Stimulated activated CD8-positive, alpha-beta memory T cell treated with anti-CD3 and anti-CD28 coated beads, Interleukin-15, amount 100 ng/mL, for 24 hours (primary cell): Measurements from ENCODE around the gene SLC12A7.
"Not testable (repeated sequence)": the region's sequence is repeated elsewhere in the genome, so short reads cannot be mapped to it uniquely, and the experiment has no call there.

Experiments used
- DNase-seq: peaks from one replicate; pipeline ENCODE4 v3.0.0-alpha.2; 2020; ENCODE audit warnings: low read depth

Gene SLC12A7

GRCh38 chr5:1109542-1110306, 2.1 kb downstream of the SLC12A7 start:
- no peak for DNase-seq

- no peak for DNase-seq
These were observed 3.0 kb downstream of the SLC12A7 start for GRCh38 chr5:1108865-1109174.

DNA sequence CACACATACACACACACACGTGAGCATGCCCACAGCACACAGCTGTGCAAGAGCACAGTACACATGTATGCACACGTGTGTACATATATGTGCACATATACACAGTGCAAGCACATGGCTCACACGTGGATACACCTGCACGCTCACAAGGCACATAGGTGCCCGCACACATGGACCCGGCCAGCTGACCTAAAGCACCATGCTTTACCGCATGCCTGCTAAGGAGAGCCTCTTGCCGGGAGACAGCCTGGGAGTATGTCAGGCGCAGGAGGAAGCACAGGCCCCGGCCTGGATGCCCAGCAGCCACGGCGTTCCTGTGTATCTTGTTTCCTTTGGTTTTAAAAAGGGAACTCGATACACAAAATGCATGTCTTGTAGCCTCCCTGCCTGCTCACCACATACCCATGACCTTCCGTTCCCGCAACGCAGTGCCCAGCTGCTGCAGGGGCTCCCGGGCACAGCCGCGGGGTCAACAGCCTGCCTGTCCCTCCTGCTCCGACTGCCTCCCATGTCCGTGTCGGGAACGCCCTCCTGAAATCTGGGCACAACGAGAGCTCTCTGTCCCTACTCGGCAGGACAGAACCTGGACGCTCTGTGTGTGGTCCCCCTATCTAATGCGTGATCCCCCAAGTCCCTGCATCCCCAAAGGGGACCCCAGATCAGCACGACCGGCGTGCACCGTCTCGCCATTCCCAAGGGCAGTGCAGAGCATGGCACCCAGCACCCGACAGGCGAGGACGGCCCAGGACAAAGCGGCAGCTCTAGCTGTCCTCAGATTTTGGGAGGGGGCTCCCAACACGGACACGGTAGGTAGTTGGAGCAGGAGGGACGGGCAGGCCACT, 3.6 kb downstream of the SLC12A7 start:
- DNase-seq: no peak

GRCh38 chr5:1107167-1108022, 4.5 kb downstream of the SLC12A7 start:
- DNase-seq: no peak

DNA sequence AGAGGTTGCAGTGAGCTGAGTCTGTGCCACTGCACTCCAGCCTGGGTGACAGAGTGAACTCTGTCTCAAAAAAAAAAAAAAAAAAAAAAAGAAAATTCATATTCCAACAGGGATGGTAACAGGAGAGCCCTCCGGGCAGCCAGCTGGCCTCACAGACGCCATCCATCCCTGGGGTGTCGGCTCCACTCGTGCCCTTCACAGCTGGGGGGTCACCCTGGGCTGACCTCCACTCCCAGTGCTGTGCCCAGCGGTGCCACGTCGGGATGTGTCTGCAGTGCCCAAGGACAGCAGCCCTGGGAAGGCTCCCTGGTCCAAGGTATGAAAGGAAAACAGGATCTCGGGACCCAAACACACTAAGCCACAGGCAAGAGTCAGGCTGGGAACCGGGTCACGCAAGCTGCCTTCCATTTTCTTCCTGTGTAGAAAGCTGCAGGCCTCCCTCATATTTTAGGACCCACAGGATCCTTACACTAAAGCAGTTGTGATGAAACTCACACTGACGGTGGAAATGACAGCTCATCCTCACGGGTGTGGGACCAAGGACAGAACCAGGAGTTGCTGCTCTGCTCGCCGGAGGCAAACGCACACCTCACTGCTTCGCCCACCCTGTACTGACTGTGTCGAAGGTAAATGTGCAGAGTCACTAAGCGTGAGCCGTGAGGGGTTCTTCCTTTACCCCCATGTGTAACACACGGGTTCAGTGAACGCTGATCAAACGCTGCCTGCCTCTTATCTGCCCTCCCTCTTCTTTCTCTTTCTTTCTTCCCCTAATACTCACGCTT, 5.3 kb downstream of the SLC12A7 start:
- DNase-seq: no peak

GRCh38 chr5:1105350-1106265, 6.3 kb downstream of the SLC12A7 start:
- DNase-seq: no peak

DNA sequence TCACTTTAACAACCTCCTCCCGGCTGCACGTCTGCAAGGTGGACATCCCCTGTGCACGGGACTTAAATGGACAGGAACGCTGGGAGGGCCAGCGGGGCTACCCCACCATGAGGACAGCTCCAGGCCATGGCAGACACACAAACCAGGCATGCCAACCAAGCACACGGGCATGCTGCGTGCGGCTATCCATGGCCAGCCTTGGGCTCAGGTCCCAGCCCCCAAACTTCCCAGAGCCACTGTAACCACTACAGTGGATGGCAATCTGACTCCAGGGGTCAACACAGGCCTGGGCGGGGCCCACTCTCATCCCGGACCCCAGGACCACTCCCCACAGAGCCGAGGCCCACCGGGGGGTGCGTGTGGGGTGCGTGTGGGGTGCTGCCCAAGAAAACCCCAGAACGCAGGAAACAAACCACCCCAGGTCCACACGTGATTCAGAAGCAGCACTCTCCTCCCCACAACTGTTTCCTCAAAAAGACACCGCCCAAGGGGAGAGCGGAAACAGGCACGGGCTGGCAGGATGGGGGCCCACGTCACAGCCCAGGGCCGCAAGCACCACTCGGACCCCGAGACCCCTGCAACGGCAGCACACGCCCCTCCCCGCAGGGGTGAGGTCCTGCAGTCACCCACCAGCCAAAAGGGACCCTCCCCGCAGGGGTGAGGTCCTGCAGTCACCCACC, 7.4 kb downstream of the SLC12A7 start:
- no peak for DNase-seq

DNA sequence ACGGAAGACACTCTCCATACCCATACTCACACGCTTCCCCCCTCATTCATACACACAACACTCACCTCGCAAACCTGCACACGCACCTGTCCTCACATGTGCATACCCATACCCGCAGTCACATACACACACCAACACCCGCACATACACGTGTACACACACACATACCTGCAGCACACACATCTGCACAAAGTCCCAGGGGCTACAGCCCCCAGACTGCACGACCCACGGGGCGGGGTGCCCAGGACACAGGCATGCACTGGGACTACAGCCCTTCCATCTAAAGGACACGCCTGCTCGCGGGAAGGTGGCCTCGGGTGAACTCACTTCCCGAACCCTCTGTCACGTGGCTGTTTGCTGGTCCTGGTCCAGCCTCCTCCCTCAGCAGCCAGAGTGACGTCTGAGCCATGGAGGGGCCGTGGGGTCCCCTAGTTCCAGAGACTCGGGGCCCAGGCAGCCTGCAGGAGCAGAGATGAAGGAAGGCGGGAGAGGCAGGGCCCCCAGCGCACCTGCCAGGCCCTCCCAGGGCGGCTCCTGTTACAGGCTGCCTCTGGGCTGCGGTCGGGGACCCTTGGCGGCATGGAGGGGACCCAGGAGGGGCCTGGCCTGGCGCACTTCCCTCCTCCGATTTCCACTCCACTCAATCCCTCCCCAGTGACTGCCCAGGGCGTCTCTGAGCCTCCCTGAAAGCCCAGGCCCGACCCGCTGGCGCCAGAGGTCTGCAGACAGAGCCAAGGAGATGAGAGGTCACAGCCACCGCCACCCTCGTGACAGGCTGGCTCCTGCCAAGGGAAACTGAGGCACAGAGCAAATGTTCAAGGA, 8.1 kb downstream of the SLC12A7 start:
- no peak for DNase-seq

DNA sequence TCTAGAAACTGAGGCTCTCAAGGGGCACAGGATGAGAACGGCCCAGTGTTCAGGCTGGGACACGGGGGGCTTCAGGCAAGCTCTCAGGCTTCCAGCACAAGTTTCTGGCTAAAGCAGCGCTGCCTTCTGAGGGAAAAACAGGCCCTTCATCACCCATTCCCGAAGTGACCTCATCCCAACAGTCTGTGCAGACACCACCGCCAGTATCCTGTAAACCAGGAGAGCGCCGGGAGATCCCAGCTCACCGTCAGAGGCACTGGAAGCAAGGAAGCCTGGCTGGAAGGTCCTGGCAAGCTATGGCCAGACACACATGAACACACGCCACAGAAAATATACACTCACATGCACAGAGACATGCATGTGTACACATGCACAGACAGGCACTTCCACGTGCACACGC, 8.8 kb downstream of the SLC12A7 start:
- DNase-seq: no peak

DNA sequence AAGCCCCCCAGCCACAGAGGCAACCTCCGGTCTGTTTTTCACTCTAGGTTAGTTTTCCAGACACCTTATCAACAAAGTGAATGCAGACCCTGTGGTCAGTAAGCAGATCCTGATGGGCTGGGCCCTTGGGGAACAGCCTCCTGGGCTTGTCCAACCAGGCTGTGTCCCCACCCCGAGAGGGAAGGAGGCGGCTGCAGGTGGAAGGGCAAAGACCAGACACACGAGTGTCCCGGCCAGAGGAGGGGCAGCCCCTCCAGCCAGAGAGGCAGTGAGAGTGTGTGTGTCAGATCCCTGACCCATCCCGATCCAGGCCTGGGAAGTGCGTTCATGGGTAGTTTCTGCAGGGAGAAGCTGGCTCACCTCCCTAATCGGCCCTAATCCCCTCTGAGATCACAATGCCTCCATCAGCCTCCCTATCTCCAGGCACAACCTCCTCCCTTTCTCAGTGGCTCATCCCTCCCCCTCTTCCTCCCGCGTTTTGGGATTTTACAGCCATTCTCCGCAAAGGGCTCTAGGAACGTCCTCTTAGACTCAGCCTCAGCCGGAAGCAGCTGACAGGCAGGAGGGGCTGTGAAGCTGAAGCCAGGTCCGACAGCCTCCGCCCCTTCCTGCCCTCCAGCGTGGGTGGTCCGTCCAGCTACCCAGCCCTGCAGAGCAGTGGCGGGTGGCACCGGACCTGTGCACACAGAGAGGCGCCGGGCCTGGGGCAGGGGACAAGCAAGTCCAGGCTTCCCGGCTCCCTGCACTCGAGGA, 9.7 kb downstream of the SLC12A7 start:
- no peak for DNase-seq

DNA sequence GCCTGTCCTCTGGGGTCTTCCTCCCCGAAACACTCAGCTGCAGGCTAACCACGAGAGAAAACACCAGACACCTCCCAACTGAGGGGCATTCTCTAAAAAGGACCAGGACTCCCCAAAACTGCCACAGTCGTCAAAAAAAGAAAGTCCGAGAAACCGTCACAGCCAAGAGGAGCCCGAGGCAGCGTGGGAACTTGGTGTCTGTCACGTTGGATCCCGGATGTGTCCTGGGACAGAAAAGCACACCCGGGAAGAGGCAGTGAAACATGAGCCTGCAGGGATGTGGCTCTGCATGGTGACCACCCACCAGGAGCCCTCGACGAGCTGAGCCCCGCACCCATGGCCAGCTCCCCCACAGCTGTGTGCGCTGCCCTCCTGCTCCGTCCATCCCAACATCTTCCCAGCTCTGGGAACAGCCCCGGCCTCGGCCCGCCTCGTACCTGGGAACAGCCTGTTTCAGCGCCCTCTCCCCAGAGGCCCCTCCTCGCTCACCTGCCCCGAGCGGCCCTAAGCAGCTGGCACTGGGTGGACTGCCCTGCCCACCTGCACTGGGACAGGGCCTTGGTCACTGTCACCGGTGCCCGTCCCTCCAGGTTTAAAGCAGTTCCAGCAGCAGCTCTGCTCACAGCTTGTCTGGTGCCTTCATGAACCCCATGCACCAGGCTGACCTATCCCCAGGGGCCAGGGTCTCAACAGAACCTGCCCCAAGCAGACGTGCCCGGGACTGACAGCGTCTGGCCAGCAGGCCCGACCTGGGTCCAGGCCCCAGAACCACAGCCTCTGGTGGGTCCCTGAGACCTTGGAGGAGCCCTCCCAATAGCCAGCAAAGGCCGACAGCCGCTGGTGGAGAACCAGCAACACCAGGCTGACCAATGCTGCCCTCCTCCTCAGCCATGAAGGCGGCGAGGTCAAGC, 10.9 kb downstream of the SLC12A7 start:
- no peak for DNase-seq

DNA sequence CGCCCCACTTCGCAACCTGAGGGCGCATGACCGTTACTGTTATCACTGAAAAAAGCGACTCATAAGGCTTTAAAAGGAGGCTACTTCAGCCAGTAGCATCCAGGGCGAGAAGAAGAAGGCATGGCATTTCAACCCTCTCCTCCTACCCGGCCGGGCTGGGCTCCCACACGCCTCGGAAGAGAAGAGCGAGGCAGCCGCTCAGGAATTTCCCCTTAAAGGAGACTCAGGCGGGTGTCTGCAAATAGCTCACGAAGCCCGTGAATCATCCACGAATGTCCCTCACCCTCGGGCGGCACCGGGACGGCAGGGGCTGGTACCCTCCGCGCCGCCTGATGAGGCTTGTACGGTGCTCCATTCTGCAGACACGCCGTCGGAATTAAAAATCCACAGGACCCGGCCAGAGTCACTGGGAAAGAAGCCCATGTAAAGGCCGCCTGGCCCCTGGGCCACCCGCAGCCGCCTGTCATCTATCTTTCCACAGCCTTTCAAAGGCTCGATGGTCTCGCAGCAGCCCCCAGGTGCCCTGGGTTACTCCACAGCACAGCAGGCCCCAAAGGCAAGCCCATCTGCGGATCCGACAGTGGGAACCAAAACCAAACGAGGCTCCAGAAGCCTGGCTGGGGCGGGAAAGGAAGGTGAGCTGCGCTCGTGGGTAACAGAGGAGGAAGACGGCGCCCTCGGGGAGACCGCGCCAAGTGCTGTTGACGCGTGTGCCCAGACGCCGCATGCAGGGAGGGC, 11.8 kb downstream of the SLC12A7 start:
- no peak for DNase-seq

- no peak for DNase-seq
These were observed 12.8 kb downstream of the SLC12A7 start for GRCh38 chr5:1098986-1099597.

- not testable (repeated sequence) for DNase-seq
These were observed 13.9 kb downstream of the SLC12A7 start for GRCh38 chr5:1097988-1098385.

DNA sequence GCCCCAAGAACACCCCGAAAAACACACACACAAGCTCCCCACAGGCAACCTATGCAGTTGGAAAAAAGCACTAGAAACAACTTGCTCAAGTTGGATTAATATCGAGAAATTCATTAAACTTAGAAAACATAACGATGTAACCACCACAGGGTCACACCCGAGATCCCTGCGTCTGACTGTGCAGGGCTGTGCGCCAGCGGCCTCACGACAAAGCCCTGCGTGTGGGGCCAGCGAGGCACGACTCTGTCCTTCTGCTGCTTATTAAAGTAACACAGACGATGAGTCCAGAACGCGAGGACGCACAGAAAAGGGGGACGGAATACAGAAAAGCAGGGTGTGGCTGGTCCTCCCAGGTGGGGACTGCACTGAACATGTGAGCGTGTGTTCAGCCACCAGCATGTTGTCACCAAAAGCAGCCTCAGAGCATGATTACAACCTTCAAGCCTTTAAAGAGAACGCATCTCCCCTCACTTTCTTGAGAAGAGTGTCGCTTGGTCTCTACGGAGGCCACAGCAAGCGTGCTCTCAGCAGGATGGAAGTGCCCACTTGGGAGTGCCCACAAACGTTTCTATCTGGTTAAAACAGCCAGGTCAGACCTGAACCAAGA, 14.4 kb downstream of the SLC12A7 start:
- DNase-seq: no peak

DNA sequence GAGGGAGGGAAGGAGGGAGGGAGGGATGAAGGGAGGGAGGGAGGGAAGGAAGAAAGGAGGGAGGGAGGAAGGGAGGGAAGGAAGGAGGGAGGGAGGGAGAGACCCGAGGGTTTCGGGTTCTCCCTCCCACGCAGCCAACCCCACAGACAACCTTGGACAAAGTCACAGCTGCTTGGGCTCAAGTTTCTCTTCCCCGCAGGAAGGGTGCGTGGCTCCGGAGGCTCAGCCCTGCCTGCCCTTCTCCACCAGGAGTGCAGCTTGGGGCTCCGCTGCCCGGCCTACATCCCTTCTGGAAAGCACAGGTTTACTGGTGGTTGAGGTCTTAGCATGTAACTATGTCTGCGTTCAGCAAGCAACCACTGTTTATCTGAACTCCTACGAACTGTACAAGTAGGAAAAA, 15.0 kb downstream of the SLC12A7 start:
- DNase-seq: no peak
